ENCODE results near the gene HMG20B. TPM values are rescaled to one million over a fixed set of nuclear protein-coding genes. Genes with fewer than 3 reads are reported as not detected.

HMG20B gene
- total RNA-seq, 1 donor from 2014 or later: 94.9 TPM

DNA sequence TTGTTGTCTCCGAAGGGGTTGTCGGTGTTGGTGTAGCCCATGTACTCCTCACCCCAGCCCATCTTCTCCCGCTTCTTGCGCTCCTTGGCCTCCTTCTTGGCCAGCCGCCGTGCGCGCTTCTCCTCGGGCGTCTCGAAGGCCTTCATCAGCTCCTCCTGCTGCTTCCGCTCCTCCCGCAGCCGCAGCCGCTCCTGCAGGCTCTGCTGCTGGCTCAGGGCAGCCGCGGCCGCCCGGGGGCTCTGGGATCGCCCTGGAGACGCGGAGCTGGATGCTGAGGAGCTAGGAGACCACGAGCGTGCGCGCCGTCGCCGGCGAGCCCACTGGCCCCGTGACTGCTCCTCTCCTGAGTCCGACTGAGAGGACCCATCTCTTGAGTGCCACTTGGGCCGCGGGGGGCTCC, 51.0 kb downstream of the HMG20B start:
- peaks cover 25% of the 10 kb centered on the region for H3K4me1 Mint-ChIP-seq
- TF ChIP-seq CTCF (IDR thresholded peaks at IDR 0.05; ENCODE audit: unreplicated experiment): no peak
- H3K27me3 Mint-ChIP-seq (ENCODE audit: low read depth): no peaks in the 10 kb centered on the region
- peak overlapping the region; percentile 51 for H3K4me3 Mint-ChIP-seq
- no peak overlapping the region for H3K27ac Mint-ChIP-seq
- no peaks in the 10 kb centered on the region for H3K9me3 Mint-ChIP-seq
- H3K36me3 Mint-ChIP-seq: peaks cover 4% of the 10 kb centered on the region
- DNase-seq (ENCODE audit: low spot score in 2 of 2, unreplicated experiment in 2 of 2): no peak

DNA sequence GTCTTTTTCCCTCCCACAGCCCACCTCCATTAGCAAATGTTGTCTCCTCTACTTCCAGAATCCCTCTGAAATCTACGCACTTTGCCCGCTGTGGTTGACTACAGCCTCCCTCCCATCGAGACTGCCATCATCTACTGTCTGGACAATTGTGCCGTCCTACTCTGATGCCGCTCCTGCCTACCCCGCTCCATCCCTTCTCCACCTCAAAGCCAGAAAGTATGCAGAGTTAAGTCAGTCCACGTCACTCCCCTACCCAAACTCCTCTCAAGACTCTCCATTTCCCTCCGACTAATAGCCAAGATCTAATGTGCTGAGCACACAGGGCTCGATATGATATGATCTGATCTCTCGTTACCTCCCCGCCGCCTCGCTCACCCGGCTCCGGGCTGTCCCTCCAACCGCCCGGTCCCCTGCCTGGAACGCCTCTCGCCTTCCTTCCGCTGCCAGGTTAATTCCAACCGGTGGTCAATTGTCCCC, 53.3 kb downstream of the HMG20B start:
- Mint-ChIP-seq H3K9me3 (no peaks in the 10 kb centered on the region), H3K4me3 (peak overlapping the region; percentile 84), H3K27me3 (ENCODE audit: low read depth) (no peaks in the 10 kb centered on the region), H3K36me3 (peaks cover 4% of the 10 kb centered on the region), H3K27ac (peak overlapping the region; percentile 99), H3K4me1 (peaks cover 25% of the 10 kb centered on the region)
- no peak for DNase-seq (ENCODE audit: low spot score in 2 of 2, unreplicated experiment in 2 of 2)
- no peak for TF ChIP-seq CTCF (IDR thresholded peaks at IDR 0.05; ENCODE audit: unreplicated experiment)

DNA sequence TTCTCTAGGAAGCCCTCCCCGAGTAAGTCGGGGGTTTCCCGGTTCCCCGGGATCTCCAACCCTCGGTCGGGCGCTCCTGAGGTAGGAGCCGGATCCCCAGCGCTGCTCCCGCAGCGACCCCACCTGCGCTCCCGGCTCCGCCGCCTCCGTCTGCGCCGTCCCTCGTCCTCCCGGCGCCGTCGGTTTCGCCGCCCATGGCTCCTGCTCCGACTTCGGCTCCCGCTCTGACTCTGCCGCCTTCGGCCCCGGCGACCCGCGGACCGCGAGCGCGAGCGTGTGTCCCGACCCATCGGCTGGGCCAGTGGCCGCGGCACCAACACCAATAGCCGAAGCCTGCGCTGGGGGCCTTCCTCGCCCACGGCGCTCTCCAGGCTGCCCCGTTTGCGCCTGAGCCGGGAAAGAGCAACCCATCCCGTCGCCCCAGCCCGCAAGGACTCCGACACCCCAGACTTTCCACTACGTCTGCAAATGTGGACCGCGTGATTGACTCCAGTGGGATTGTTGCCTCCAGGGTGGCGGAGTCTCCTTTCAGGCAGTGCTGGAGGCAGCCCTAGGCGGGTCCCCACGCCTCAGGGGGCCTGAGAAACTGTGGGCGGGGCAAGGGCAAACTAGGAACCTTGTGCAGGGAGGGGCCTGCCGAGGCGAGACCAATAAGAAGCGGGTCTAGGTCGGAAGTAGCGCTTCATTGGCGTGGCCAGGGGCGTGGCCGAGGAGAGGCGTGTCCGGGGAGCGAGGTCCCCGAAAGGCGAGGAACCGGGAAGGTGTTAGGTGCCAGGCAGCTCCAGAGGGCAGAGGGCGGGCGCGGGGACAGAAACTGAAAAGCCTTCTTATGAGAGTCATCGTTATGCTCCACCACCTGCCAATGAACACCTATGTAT, 54.0 kb downstream of the HMG20B start, which contains the start of gene CACTIN:
Gene CACTIN (minus strand): TSS at position 318 of the 878 bp plus-strand sequence. CDS start 28 bp downstream, at position 290.
- peaks cover 25% of the 10 kb centered on the region for H3K4me1 Mint-ChIP-seq
- DNase-seq (ENCODE audit: low spot score in 2 of 2, unreplicated experiment in 2 of 2): peak; percentile 95 to 96
- H3K27me3 Mint-ChIP-seq (ENCODE audit: low read depth): no peaks in the 10 kb centered on the region
- peak within 1 kb of the TSS; percentile 84 for H3K4me3 Mint-ChIP-seq
- peaks cover 4% of the 10 kb centered on the region for H3K36me3 Mint-ChIP-seq
- H3K27ac Mint-ChIP-seq: peak within 1 kb of the TSS; percentile 99
- no peaks in the 10 kb centered on the region for H3K9me3 Mint-ChIP-seq
- no peak for TF ChIP-seq CTCF (IDR thresholded peaks at IDR 0.05; ENCODE audit: unreplicated experiment)

DNA sequence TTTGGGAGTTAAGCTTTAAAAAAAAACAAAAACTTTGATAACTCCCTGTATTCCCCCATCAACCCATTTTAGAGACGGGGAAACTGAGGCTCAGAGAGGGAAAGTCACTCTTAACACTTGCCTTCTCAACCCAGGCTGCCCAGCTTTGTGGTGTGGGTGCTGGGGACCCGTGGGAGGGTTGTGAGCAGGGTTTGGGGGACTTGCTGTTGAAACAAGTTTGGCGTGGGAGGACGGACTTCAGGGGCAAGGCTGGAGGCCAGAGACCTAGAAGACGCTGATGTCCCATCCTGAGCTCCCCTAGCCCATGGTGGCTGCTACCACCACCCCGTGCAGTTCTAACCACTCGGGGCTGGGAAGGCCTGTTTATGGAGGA, 54.6 kb downstream of the HMG20B start:
- H3K4me1 Mint-ChIP-seq: peaks cover 25% of the 10 kb centered on the region
- TF ChIP-seq CTCF (IDR thresholded peaks at IDR 0.05; ENCODE audit: unreplicated experiment): no peak
- H3K9me3 Mint-ChIP-seq: no peaks in the 10 kb centered on the region
- no peak overlapping the region for H3K4me3 Mint-ChIP-seq
- peak overlapping the region; percentile 99 for H3K27ac Mint-ChIP-seq
- peaks cover 2% of the 10 kb centered on the region for H3K36me3 Mint-ChIP-seq
- H3K27me3 Mint-ChIP-seq (ENCODE audit: low read depth): no peaks in the 10 kb centered on the region
- no peak for DNase-seq (ENCODE audit: low spot score in 2 of 2, unreplicated experiment in 2 of 2)

Other genes with a start within 250 kb of the HMG20B start
- 28.6 to 32.9 TPM (median 32.2 TPM) in 3 replicates for gene NFIC, start 206.4 kb upstream of the HMG20B start, total RNA-seq
- gene SMIM24, start 92.4 kb upstream of the HMG20B start, total RNA-seq: 0.60 TPM in 1 of 3 replicates, not detected in the others
- not detected in 3 replicates for gene SMIM44, start 89.5 kb upstream of the HMG20B start, total RNA-seq
- 8.5 to 9.1 TPM (median 8.7 TPM) in 3 replicates for gene DOHH, start 72.3 kb upstream of the HMG20B start, total RNA-seq
- 53.7 to 54.9 TPM (median 53.9 TPM) in 3 replicates for gene FZR1, start 66.6 kb upstream of the HMG20B start, total RNA-seq
- 2.3 to 3.5 TPM (median 2.6 TPM) in 3 replicates for gene TEKTIP1, start 33.8 kb upstream of the HMG20B start, total RNA-seq
- gene MFSD12, start 15.4 kb upstream of the HMG20B start, total RNA-seq: 58.3 to 61.1 TPM (median 59.5 TPM) in 3 replicates
- 0.07 to 0.11 TPM (median 0.09 TPM) in 3 replicates for gene GIPC3, start 12.5 kb downstream of the HMG20B start, total RNA-seq
- gene TBXA2R, start 33.9 kb downstream of the HMG20B start, total RNA-seq: 0.38 to 1.0 TPM (median 0.47 TPM) in 3 replicates
- gene CACTIN, start 53.8 kb downstream of the HMG20B start, total RNA-seq: 36.6 to 39.2 TPM (median 37.3 TPM) in 3 replicates
- 43.9 to 47.1 TPM (median 45.7 TPM) in 3 replicates for gene PIP5K1C, start 127.5 kb downstream of the HMG20B start, total RNA-seq
- gene TJP3, start 135.4 kb downstream of the HMG20B start, total RNA-seq: 20.0 to 21.7 TPM (median 20.1 TPM) in 3 replicates
- 22.1 to 25.2 TPM (median 23.5 TPM) in 3 replicates for gene APBA3, start 188.7 kb downstream of the HMG20B start, total RNA-seq
- gene MRPL54, start 189.7 kb downstream of the HMG20B start, total RNA-seq: 26.8 to 30.2 TPM (median 27.6 TPM) in 3 replicates
- not detected in 3 replicates for gene RAX2, start 199.3 kb downstream of the HMG20B start, total RNA-seq
- 3.7 to 5.0 TPM (median 4.0 TPM) in 3 replicates for gene MATK, start 213.4 kb downstream of the HMG20B start, total RNA-seq